ENCODE measurements around the gene TOM1. TPM values are rescaled to one million over a fixed set of nuclear protein-coding genes. Genes with fewer than 3 reads are reported as not detected.

The TOM1 gene
- total and polyA plus RNA-seq, 10 of the 15 experiments (the other 5 are each of a cell fraction or from before 2014, with no cell fraction given): 2.2 to 64.6 (median 40.3) TPM

DNA sequence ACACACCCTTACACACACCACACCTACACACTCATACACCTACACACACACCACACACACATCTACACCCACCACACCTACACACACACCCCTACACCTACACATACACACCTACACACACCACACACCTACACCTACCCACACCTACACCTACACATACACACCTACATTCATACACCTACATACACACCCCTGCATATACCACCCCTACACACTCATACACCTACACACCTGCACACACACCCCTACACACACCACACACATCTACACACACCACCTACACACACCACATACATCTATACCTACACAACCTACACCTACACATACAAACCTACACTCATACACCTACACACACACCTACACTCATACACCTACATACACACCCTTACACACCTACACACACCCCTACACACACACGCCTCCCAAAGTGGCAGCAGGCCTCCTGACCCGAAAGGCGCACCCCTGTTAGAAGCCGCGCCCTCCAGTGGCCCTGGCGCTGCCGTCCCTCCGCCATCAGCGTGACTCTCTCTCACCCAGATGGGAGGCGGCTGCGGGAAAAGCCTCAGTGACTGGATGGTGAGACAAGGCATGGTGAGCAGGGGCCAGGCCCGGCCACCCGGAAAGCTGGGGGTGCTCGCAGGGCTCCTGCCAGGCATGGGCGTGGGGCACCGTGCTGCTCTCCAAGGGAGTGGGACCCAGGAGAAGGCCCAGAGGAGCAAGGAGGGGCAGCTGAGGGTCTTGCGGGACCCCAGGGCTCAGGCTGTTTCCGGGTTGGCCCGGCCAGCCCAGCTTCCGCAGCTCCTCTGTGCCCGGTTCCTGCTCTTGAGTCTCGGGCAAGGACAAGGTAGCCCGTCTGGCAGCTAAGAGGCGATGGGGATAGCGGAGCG, 44.2 kb downstream of the TOM1 start:
- ChIA-PET SMC1A (ENCODE audit: uncharacterized antibody, unreplicated experiment) (interaction anchor here (1.0 to 2.0 kb wide), 2 partner anchors 71 to 239 kb away, joined by 3 to 8 read pairs; no protein-coding TSS in a partner anchor), POLR2A (no interaction called here), RAD21 (ENCODE audit: unreplicated experiment) (no interaction called here), CTCF (interaction anchor here (0.9 to 1.3 kb wide), 2 partner anchors 8 to 398 kb away, joined by 3 to 4 read pairs; no protein-coding TSS in a partner anchor)
- intact Hi-C loops (cut with micrococcal nuclease; ENCODE audit: unreplicated experiment) (no loop called here), in situ Hi-C loops (cut with MboI) (no loop called here)
- DNase-seq (ENCODE audit: low read depth, low spot score) (no peak), ATAC-seq (no peak), FAIRE-seq (peak; percentile 75)
- TF ChIP-seq SUZ12 (IDR thresholded peaks at IDR 0.05; ENCODE audit: unreplicated experiment) (no peak), POLR2A (IDR thresholded peaks at IDR 0.05; ENCODE audit: low read depth, low read length) (0 out of 2 replicates have a peak, but pooled peaks have one; percentile 10)
- H3K27ac ChIP-seq (ENCODE audit: control insufficient read depth, insufficient read depth): no peak overlapping the region
- no peaks in the 10 kb centered on the region for H3K79me2 ChIP-seq (ENCODE audit: control insufficient read depth, insufficient read depth, low read length)
- peaks cover 5 to 13% of the 10 kb centered on the region in 2 experiments; a peak in 2 of 4 replicates for H3K36me3 ChIP-seq (ENCODE audit: control insufficient read depth in 2 of 2, insufficient read depth in 2 of 2, low read length in 1 of 2)
- WGBS (ENCODE audit: insufficient coverage, insufficient replicate concordance, low lambda C conversion rate, missing lambda C conversion rate): 89% methylated on average over 22 of the region's 26 CpGs
- no peak overlapping the region for H3K4me2 ChIP-seq (ENCODE audit: control insufficient read depth, insufficient read depth)
- no peak overlapping the region for H3K9ac ChIP-seq (ENCODE audit: control insufficient read depth, insufficient read depth, low read length)
- no peaks in the 10 kb centered on the region for H4K20me1 ChIP-seq (ENCODE audit: control insufficient read depth, insufficient read depth)
- H3K9me3 ChIP-seq (replicated peaks; ENCODE audit: control insufficient read depth, insufficient read depth, low read length): peaks cover 2% of the 10 kb centered on the region; the same call in 1 of the 3 replicates
- no TSS peak for BruUV-seq (replicated peaks)
- H2AFZ ChIP-seq (ENCODE audit: control insufficient read depth, low read depth, low read length): no peak overlapping the region
- no peaks in the 10 kb centered on the region for H3K27me3 ChIP-seq (replicated peaks in 1 of 2; ENCODE audit: control insufficient read depth in 2 of 2, insufficient read depth in 2 of 2, low read length in 1 of 2)
- no peak overlapping the region for H3K4me3 ChIP-seq
- H3K4me1 ChIP-seq (ENCODE audit: control insufficient read depth, insufficient read depth, low read length): peaks cover 7% of the 10 kb centered on the region

DNA sequence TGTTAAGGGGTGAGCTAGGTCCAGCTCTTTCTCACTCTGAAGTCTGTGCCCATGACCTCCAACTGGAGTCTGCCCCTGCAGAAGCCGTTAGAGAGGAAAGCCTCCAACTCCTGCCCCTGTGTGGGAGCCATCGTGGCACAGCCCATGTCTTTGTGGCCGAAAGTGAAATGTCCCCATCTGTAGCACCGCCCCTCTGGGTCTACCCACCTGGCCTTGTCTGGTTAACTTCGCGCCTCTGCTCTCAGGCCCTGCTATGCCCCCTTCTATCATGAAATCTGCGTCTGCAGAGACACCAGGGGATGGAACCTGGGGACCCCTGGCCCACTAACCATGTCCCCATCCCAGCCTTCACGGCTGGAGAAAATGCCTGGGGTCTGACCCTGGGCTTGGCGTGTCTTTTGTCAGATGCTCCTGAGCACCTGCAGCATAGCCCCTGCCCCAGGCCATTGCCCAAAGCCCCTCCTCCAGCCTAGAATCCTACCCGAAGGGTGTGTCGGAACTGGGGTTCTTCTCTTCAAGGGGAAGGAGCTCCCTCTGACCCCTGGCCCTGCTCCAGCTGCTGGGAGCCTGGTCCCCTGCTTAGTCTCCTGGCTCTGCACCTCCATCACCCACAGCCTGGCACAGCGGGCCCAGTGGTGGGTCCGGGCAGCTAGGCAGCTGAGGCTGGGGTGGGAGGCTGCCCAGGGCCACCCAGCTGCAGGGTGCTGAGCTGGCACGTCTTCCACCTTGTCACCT, 45.4 kb downstream of the TOM1 start:
- Histone ChIP-seq H3K36me3 (ENCODE audit: control insufficient read depth in 2 of 2, insufficient read depth in 2 of 2, low read length in 1 of 2) (peaks cover 5 to 13% of the 10 kb centered on the region in 2 experiments; a peak in 2 of 4 replicates), H3K27ac (ENCODE audit: control insufficient read depth, insufficient read depth) (no peak overlapping the region), H3K9ac (ENCODE audit: control insufficient read depth, insufficient read depth, low read length) (no peak overlapping the region), H3K27me3 (replicated peaks in 1 of 2; ENCODE audit: control insufficient read depth in 2 of 2, insufficient read depth in 2 of 2, low read length in 1 of 2) (no peaks in the 10 kb centered on the region), H3K9me3 (replicated peaks; ENCODE audit: control insufficient read depth, insufficient read depth, low read length) (peaks cover 2% of the 10 kb centered on the region; the same call in 1 of the 3 replicates), H3K4me1 (ENCODE audit: control insufficient read depth, insufficient read depth, low read length) (peaks cover 9% of the 10 kb centered on the region), H3K79me2 (ENCODE audit: control insufficient read depth, insufficient read depth, low read length) (no peaks in the 10 kb centered on the region), H3K4me2 (ENCODE audit: control insufficient read depth, insufficient read depth) (no peak overlapping the region), H2AFZ (ENCODE audit: control insufficient read depth, low read depth, low read length) (no peak overlapping the region), H3K4me3 (no peak overlapping the region), H4K20me1 (ENCODE audit: control insufficient read depth, insufficient read depth) (no peaks in the 10 kb centered on the region)
- intact Hi-C loops (cut with micrococcal nuclease; ENCODE audit: unreplicated experiment): no loop called here
- peak; percentile 64 for FAIRE-seq
- RAD21 ChIA-PET (ENCODE audit: unreplicated experiment): interaction anchor here (1.5 kb wide), 1 partner anchor 85 kb away, joined by 3 read pairs; no protein-coding TSS in a partner anchor
- CTCF ChIA-PET: interaction anchor here (0.8 to 1.3 kb wide), 2 partner anchors 10 to 45 kb away, joined by 4 read pairs; partner anchors contain the start of gene TOM1
- DNase-seq (ENCODE audit: low read depth, low spot score): no peak
- in situ Hi-C loops (cut with MboI): no loop called here
- POLR2A ChIA-PET: no interaction called here
- TF ChIP-seq, protein P1, sequence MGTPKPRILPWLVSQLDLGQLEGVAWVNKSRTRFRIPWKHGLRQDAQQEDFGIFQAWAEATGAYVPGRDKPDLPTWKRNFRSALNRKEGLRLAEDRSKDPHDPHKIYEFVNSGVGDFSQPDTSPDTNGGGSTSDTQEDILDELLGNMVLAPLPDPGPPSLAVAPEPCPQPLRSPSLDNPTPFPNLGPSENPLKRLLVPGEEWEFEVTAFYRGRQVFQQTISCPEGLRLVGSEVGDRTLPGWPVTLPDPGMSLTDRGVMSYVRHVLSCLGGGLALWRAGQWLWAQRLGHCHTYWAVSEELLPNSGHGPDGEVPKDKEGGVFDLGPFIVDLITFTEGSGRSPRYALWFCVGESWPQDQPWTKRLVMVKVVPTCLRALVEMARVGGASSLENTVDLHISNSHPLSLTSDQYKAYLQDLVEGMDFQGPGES (IDR thresholded peaks at IDR 0.05): no peak
- TF ChIP-seq NR2C2 (IDR thresholded peaks at IDR 0.05; ENCODE audit: borderline replicate concordance, control insufficient read depth, insufficient read length, low read depth): no peak
- no peak for TF ChIP-seq SUZ12 (IDR thresholded peaks at IDR 0.05; ENCODE audit: unreplicated experiment)
- no peak for TF ChIP-seq MTA3 (IDR thresholded peaks at IDR 0.05; ENCODE audit: borderline replicate concordance, low read length)
- 0 out of 2 replicates have a peak, but pooled peaks have one; percentile 21 for TF ChIP-seq TCF12 (IDR thresholded peaks at IDR 0.05; ENCODE audit: low read depth, low read length)
- TF ChIP-seq HDAC6 (IDR thresholded peaks at IDR 0.05; ENCODE audit: unreplicated experiment): no peak
- TF ChIP-seq SMARCA5 (IDR thresholded peaks at IDR 0.05): no peak
- no TSS peak for BruUV-seq (replicated peaks)
- 45% methylated on average over 14 of the region's 14 CpGs for WGBS (ENCODE audit: insufficient coverage, insufficient replicate concordance, low lambda C conversion rate, missing lambda C conversion rate)
- SMC1A ChIA-PET (ENCODE audit: uncharacterized antibody, unreplicated experiment): interaction anchor here (1.0 to 2.0 kb wide), 2 partner anchors 70 to 238 kb away, joined by 3 to 8 read pairs; no protein-coding TSS in a partner anchor
- ATAC-seq: peak; percentile 91

Data from GM12878 (cell line).